Fibroblast of villous mesenchyme (primary cell): Measurements from ENCODE around the gene B4GALT6. TPM values are rescaled to one million over a fixed set of nuclear protein-coding genes. Genes with fewer than 3 reads are reported as not detected.

Experiments
- DNase-seq: peaks from one replicate; pipeline ENCODE4 v3.0.0-alpha.2; 2010; ENCODE audit warnings: low read depth
- H3K4me3 ChIP-seq: 2 replicates; pipeline ENCODE4 v1.5.1; 2011; ENCODE audit warnings: low read depth, mild to moderate bottlenecking, low read length
- CTCF ChIP-seq: IDR thresholded peaks from 2 replicates; pipeline ENCODE4 v1.5.1; 2012; ENCODE audit warnings: low read depth, mild to moderate bottlenecking, low read length; ENCODE audit not compliant: insufficient read depth
- total RNA-seq: library from RNA; depleted of rRNA; stranded (reverse); fragments of >200 nt; gene quantifications from 2 replicates; pipeline ENCODE4 v1.2.3, GENCODE V29; 2012

Gene B4GALT6
- total RNA-seq, 1 donor = 8.6 TPM

GRCh38 chr18:31649978-31650719, 34.2 kb downstream of the B4GALT6 start:
- TF ChIP-seq CTCF = no peak
- DNase-seq = no peak
- H3K4me3 ChIP-seq = no peak overlapping the region

- DNase-seq = no peak
- TF ChIP-seq CTCF = no peak
- H3K4me3 ChIP-seq = no peak overlapping the region
Observed at GRCh38 chr18:31649449-31649848, 34.9 kb downstream of the B4GALT6 start.

- TF ChIP-seq CTCF = no peak
- DNase-seq = peak; percentile 90
- H3K4me3 ChIP-seq = no peak overlapping the region
Observed at GRCh38 chr18:31648966-31649429, 35.4 kb downstream of the B4GALT6 start.

GRCh38 chr18:31648458-31648857, 35.9 kb downstream of the B4GALT6 start:
- no peak overlapping the region for H3K4me3 ChIP-seq
- no peak for TF ChIP-seq CTCF
- no peak for DNase-seq

GRCh38 chr18:31647127-31647753, 37.1 kb downstream of the B4GALT6 start:
- H3K4me3 ChIP-seq = no peak overlapping the region
- TF ChIP-seq CTCF = no peak
- DNase-seq = no peak

- no peak overlapping the region for H3K4me3 ChIP-seq
- TF ChIP-seq CTCF = no peak
- peak; percentile 28 for DNase-seq
Observed at GRCh38 chr18:31646332-31647126, 37.9 kb downstream of the B4GALT6 start.
